Rectal smooth muscle tissue (tissue), 1 donor: ENCODE measurements around the gene LAMTOR4.
"Not testable (repeated sequence)": the region's sequence is repeated elsewhere in the genome, so short reads cannot be mapped to it uniquely, and the experiment has no call there.

Experiments used
- H3K27ac ChIP-seq: one replicate; pipeline ENCODE4 v1.7.0; 2013; ENCODE audit warnings: low read depth, low read length, inconsistent platforms
- H3K27me3 ChIP-seq: one replicate; pipeline ENCODE4 v1.7.0; 2013; ENCODE audit warnings: low read length; ENCODE audit not compliant: control insufficient read depth, insufficient read depth
- H3K36me3 ChIP-seq: one replicate; pipeline ENCODE4 v1.7.0; 2013; ENCODE audit warnings: low read length; ENCODE audit not compliant: control insufficient read depth, insufficient read depth
- H3K4me1 ChIP-seq: one replicate; pipeline ENCODE4 v1.7.0; 2013; ENCODE audit warnings: low read length; ENCODE audit not compliant: control insufficient read depth, insufficient read depth
- H3K4me3 ChIP-seq: one replicate; pipeline ENCODE4 v1.7.0; 2013; ENCODE audit warnings: low read length
- H3K9ac ChIP-seq: one replicate; pipeline ENCODE4 v1.7.0; 2013; ENCODE audit warnings: low read length

Gene LAMTOR4

GRCh38 chr7:100171087-100171681, 22.5 kb downstream of the LAMTOR4 start:
- H3K4me1 ChIP-seq, result no peaks in the 10 kb centered on the region
- no peaks in the 10 kb centered on the region for H3K27me3 ChIP-seq
- H3K9ac ChIP-seq, result no peak overlapping the region
- H3K4me3 ChIP-seq, result peak overlapping the region; percentile 22
- no peaks in the 10 kb centered on the region for H3K36me3 ChIP-seq
- H3K27ac ChIP-seq, result no peak overlapping the region

- Histone ChIP-seq H3K27ac (no peak overlapping the region), H3K9ac (no peak overlapping the region), H3K4me1 (no peaks in the 10 kb centered on the region), H3K36me3 (no peaks in the 10 kb centered on the region), H3K4me3 (peak overlapping the region; percentile 41), H3K27me3 (no peaks in the 10 kb centered on the region)
These were observed 23.1 kb downstream of the LAMTOR4 start for GRCh38 chr7:100171840-100172239.

GRCh38 chr7:100173806-100174495, 25.2 kb downstream of the LAMTOR4 start:
- Histone ChIP-seq H3K36me3 (no peaks in the 10 kb centered on the region), H3K27ac (no peak overlapping the region), H3K4me1 (peaks cover 3% of the 10 kb centered on the region), H3K4me3 (no peak overlapping the region), H3K9ac (no peak overlapping the region), H3K27me3 (no peaks in the 10 kb centered on the region)

GRCh38 chr7:100174582-100174981, 25.9 kb downstream of the LAMTOR4 start:
- H3K27me3 ChIP-seq, result no peaks in the 10 kb centered on the region

GRCh38 chr7:100175296-100175935, 26.7 kb downstream of the LAMTOR4 start:
- H3K4me3 ChIP-seq, result no peak overlapping the region
- peaks cover 3% of the 10 kb centered on the region for H3K4me1 ChIP-seq
- no peak overlapping the region for H3K9ac ChIP-seq

More at GRCh38 chr7:100174582-100174981, 25.9 kb downstream of the LAMTOR4 start:
- H3K27ac ChIP-seq, result no peak overlapping the region
- H3K4me1 ChIP-seq, result peaks cover 3% of the 10 kb centered on the region
- H3K4me3 ChIP-seq, result no peak overlapping the region
- H3K9ac ChIP-seq, result no peak overlapping the region
- no peaks in the 10 kb centered on the region for H3K36me3 ChIP-seq

GRCh38 chr7:100176096-100177044, 27.7 kb downstream of the LAMTOR4 start:
- H3K27ac ChIP-seq, result no peak overlapping the region

More at GRCh38 chr7:100175296-100175935, 26.7 kb downstream of the LAMTOR4 start:
- Histone ChIP-seq H3K36me3 (no peaks in the 10 kb centered on the region), H3K27ac (no peak overlapping the region), H3K27me3 (no peaks in the 10 kb centered on the region)

GRCh38 chr7:100177045-100178001, 28.6 kb downstream of the LAMTOR4 start, which contains the start of the genes GPC2 and STAG3:
Gene GPC2, minus strand, starts transcription at chr7:100177381. Its CDS starts 182 bp downstream, at chr7:100177199.
Gene STAG3, plus strand, starts transcription at chr7:100177918. Its CDS starts 2,639 bp downstream, at chr7:100180557.
- Histone ChIP-seq H3K4me3 (peak within 1 kb of the TSS; percentile 63), H3K4me1 (peaks cover 3% of the 10 kb centered on the region), H3K27ac (no peak within 1 kb of the TSS), H3K9ac (no peak within 1 kb of the TSS), H3K36me3 (no peaks in the 10 kb centered on the region), H3K27me3 (no peaks in the 10 kb centered on the region)

More at GRCh38 chr7:100176096-100177044, 27.7 kb downstream of the LAMTOR4 start:
- no peaks in the 10 kb centered on the region for H3K36me3 ChIP-seq
- H3K4me1 ChIP-seq, result peaks cover 3% of the 10 kb centered on the region
- H3K9ac ChIP-seq, result no peak overlapping the region
- peak overlapping the region; percentile 63 for H3K4me3 ChIP-seq
- H3K27me3 ChIP-seq, result no peaks in the 10 kb centered on the region

- H3K4me1 ChIP-seq, H3K27me3 ChIP-seq, H3K27ac ChIP-seq: not testable (repeated sequence)
These were observed 31.4 kb downstream of the LAMTOR4 start for GRCh38 chr7:100180084-100180483.

GRCh38 chr7:100182616-100183015, 33.9 kb downstream of the LAMTOR4 start:
- not testable (repeated sequence) for H3K4me3 ChIP-seq, H3K27ac ChIP-seq

More at GRCh38 chr7:100180084-100180483, 31.4 kb downstream of the LAMTOR4 start:
- not testable (repeated sequence) for H3K36me3 ChIP-seq, H3K4me3 ChIP-seq, H3K9ac ChIP-seq

GRCh38 chr7:100183090-100183489, 34.4 kb downstream of the LAMTOR4 start:
- not testable (repeated sequence) for H3K9ac ChIP-seq, H3K27ac ChIP-seq, H3K4me1 ChIP-seq, H3K4me3 ChIP-seq, H3K27me3 ChIP-seq, H3K36me3 ChIP-seq

More at GRCh38 chr7:100182616-100183015, 33.9 kb downstream of the LAMTOR4 start:
- not testable (repeated sequence) for H3K27me3 ChIP-seq, H3K9ac ChIP-seq, H3K4me1 ChIP-seq, H3K36me3 ChIP-seq

- no peak overlapping the region for H3K9ac ChIP-seq
- no peak overlapping the region for H3K27ac ChIP-seq
- H3K4me3 ChIP-seq, result no peak overlapping the region
- H3K27me3 ChIP-seq, result no peaks in the 10 kb centered on the region
- no peaks in the 10 kb centered on the region for H3K4me1 ChIP-seq
- no peaks in the 10 kb centered on the region for H3K36me3 ChIP-seq
These were observed 37.0 kb downstream of the LAMTOR4 start for GRCh38 chr7:100185726-100186125.
